ENCODE results near the gene NKX6-1.

GRCh38 chr4:84497504-84498202 lies 1.4 kb downstream of the NKX6-1 start:
- no peak for TF ChIP-seq YY1 (IDR thresholded peaks at IDR 0.05; ENCODE audit: insufficient read depth, insufficient read length)
- TF ChIP-seq SUZ12 (IDR thresholded peaks at IDR 0.05; ENCODE audit: extremely low read depth, insufficient read depth, insufficient read length) = no peak

Measured in NT2/D1 (cell line).